Naive thymus-derived CD4-positive, alpha-beta T cell (primary cell): ENCODE data around the gene WDR37. TPM values are rescaled to one million over a fixed set of nuclear protein-coding genes. Genes with fewer than 3 reads are reported as not detected.

Experiments
- ATAC-seq: fragments of 150-1000 bp; cut with Tn5 transposase; 2 replicates; pipeline ENCODE4 v1.10.0; 2021; ENCODE audit warnings: mild to moderate bottlenecking, moderate library complexity
- CTCF ChIA-PET: fragments of 350-600 bp; sonication (Branson Sonifier 250); formaldehyde crosslinking; loops from one replicate; lab custom pipeline; 2021; ENCODE audit warnings: antibody characterized with exemption; lab: Charles Lee
- POLR2A ChIA-PET: fragments of 350-600 bp; sonication (Branson Sonifier 250); formaldehyde crosslinking; loops from one replicate; lab custom pipeline; 2021; ENCODE audit warnings: antibody characterized with exemption, inconsistent platforms; lab: Charles Lee
- DNase-seq, 9 donors: peaks; one replicate each; pipeline versions ENCODE4 v3.0.0 to v3.0.0-alpha.2; 2020 to 2022; ENCODE audit warnings: mixed read lengths in 1 of 9
- H3K27ac ChIP-seq: one replicate; pipeline ENCODE4 v1.7.0; 2013; ENCODE audit warnings: mild to moderate bottlenecking, low read depth, low read length, moderate library complexity
- H3K27me3 ChIP-seq, 2 donors: one replicate each; pipeline ENCODE4 v1.7.0; 2013; ENCODE audit warnings: low read length in 2 of 2, mild to moderate bottlenecking in 2 of 2, moderate library complexity in 2 of 2; ENCODE audit not compliant: control insufficient read depth in 2 of 2, insufficient read depth in 2 of 2
- H3K36me3 ChIP-seq, 3 experiments: 1 replicate in 2 of 3; 2 replicates in 1 of 3; pipeline ENCODE4 v1.7.0; 2013; ENCODE audit warnings: low read length in 3 of 3, mild to moderate bottlenecking in 3 of 3, moderate library complexity in 1 of 3; ENCODE audit not compliant: insufficient read depth in 3 of 3, control insufficient read depth in 2 of 3
- H3K4me1 ChIP-seq, 2 donors: one replicate each; pipeline ENCODE4 v1.7.0; 2013; ENCODE audit warnings: low read length in 2 of 2, mild to moderate bottlenecking in 2 of 2, moderate library complexity in 1 of 2; ENCODE audit not compliant: control insufficient read depth in 2 of 2, insufficient read depth in 2 of 2
- H3K4me3 ChIP-seq: 2 replicates; pipeline ENCODE4 v1.7.0; 2013; ENCODE audit warnings: mild to moderate bottlenecking, low read length
- H3K9me3 ChIP-seq, 3 experiments: 1 replicate in 2 of 3; 2 replicates in 1 of 3; pipeline ENCODE4 v1.7.0; 2013; ENCODE audit warnings: low read length in 3 of 3; ENCODE audit not compliant: control insufficient read depth in 2 of 3
- H3K27ac Mint-ChIP-seq, 9 donors: one replicate each; pipeline ENCODE4 v1.8.0; 2020 to 2022; ENCODE audit warnings: mixed read lengths in 9 of 9, mild to moderate bottlenecking in 8 of 9, moderate library complexity in 5 of 9, inconsistent platforms in 2 of 9
- H3K27me3 Mint-ChIP-seq, 5 donors: one replicate each; pipeline ENCODE4 v1.8.0; 2021 to 2022; ENCODE audit warnings: mixed read lengths in 5 of 5, mild to moderate bottlenecking in 1 of 5
- H3K36me3 Mint-ChIP-seq, 5 donors: one replicate each; pipeline ENCODE4 v1.8.0; 2020 to 2022; ENCODE audit warnings: mixed read lengths in 5 of 5, mild to moderate bottlenecking in 3 of 5, inconsistent platforms in 1 of 5
- H3K4me1 Mint-ChIP-seq, 7 donors: one replicate each; pipeline ENCODE4 v1.8.0; 2020 to 2022; ENCODE audit warnings: mixed read lengths in 7 of 7, mild to moderate bottlenecking in 3 of 7, inconsistent platforms in 1 of 7
- H3K4me3 Mint-ChIP-seq, 10 donors: one replicate each; pipeline ENCODE4 v1.8.0; 2020 to 2022; ENCODE audit warnings: mild to moderate bottlenecking in 10 of 10, mixed read lengths in 10 of 10, moderate library complexity in 6 of 10, inconsistent platforms in 2 of 10
- H3K9me3 Mint-ChIP-seq, 11 donors: one replicate each; pipeline ENCODE4 v1.8.0; 2020 to 2022; ENCODE audit warnings: mixed read lengths in 11 of 11, mild to moderate bottlenecking in 4 of 11, inconsistent platforms in 1 of 11, moderate library complexity in 1 of 11
- intact Hi-C, 2 donors: fragments of 100-400 bp; cut with micrococcal nuclease; formaldehyde crosslinking; loops; one replicate each; pipeline ENCODE4 v1.15.1; 2023
- polyA plus RNA-seq, 2 donors: library from polyadenylated mRNA; unstranded; fragments of 300-500 nt; fragmentation: Illumina TruSeq; gene quantifications; one replicate each; pipeline ENCODE4 v1.2.3, GENCODE V29; 2021
- total RNA-seq, 6 experiments: library from RNA in 5 of 6; stranded (reverse) in 5 of 6; gene quantifications; 1 replicate in 5 of 6; 2 replicates in 1 of 6; pipeline ENCODE4 v1.2.3 and lab custom pipeline; 2021 to 2026

Gene WDR37
- total and polyA plus RNA-seq, 7 experiments from 2014 or later: 16.9 to 52.6 (median 35.8) TPM

- Mint-ChIP-seq H3K4me1 (no peaks in the 10 kb centered on the region), H3K27me3 (peaks cover 0 to 14% (median 12%) of the 10 kb centered on the region in 5 donors), H3K9me3 (peaks cover 0 to 3% (median 0%) of the 10 kb centered on the region in 11 donors), H3K4me3 (no peak overlapping the region), H3K36me3 (no peaks in the 10 kb centered on the region), H3K27ac (no peak overlapping the region)
- no peak overlapping the region for H3K4me3 ChIP-seq
- no peak overlapping the region for H3K27ac ChIP-seq
- CTCF ChIA-PET: no interaction called here
- no peaks in the 10 kb centered on the region for H3K4me1 ChIP-seq
- H3K9me3 ChIP-seq: no peaks in the 10 kb centered on the region
- ATAC-seq (no peak), DNase-seq (no peak)
- H3K27me3 ChIP-seq: no peaks in the 10 kb centered on the region
- intact Hi-C loops: no loop called here
- POLR2A ChIA-PET: no interaction called here
- no peaks in the 10 kb centered on the region for H3K36me3 ChIP-seq
These were observed 112.6 kb downstream of the WDR37 start for GRCh38 chr10:1168763-1169162.

GRCh38 chr10:1169186-1169885 is 113.2 kb downstream of the WDR37 start:
- DNase-seq: no peak

GRCh38 chr10:1169981-1170866 is 114.0 kb downstream of the WDR37 start:
- Histone ChIP-seq H3K9me3 (no peaks in the 10 kb centered on the region), H3K4me1 (no peaks in the 10 kb centered on the region), H3K27ac (no peak overlapping the region), H3K4me3 (no peak overlapping the region), H3K36me3 (no peaks in the 10 kb centered on the region), H3K27me3 (no peaks in the 10 kb centered on the region)
- ChIA-PET CTCF (no interaction called here), POLR2A (no interaction called here)
- ATAC-seq (no peak), DNase-seq (no peak)
- H3K4me1 Mint-ChIP-seq: peaks cover 0 to 2% (median 0%) of the 10 kb centered on the region in 7 donors
- intact Hi-C loops: no loop called here
- H3K4me3 Mint-ChIP-seq: no peak overlapping the region
- H3K27me3 Mint-ChIP-seq: peaks cover 0 to 14% (median 12%) of the 10 kb centered on the region in 5 donors
- H3K9me3 Mint-ChIP-seq: peaks cover 0 to under 1% (median 0%) of the 10 kb centered on the region in 11 donors
- no peaks in the 10 kb centered on the region for H3K36me3 Mint-ChIP-seq
- peak overlapping the region in 1 of 9 donors; percentile 20 for H3K27ac Mint-ChIP-seq

More at GRCh38 chr10:1169186-1169885, 113.2 kb downstream of the WDR37 start:
- Histone ChIP-seq H3K4me3 (no peak overlapping the region), H3K27ac (no peak overlapping the region), H3K4me1 (no peaks in the 10 kb centered on the region), H3K36me3 (no peaks in the 10 kb centered on the region), H3K9me3 (no peaks in the 10 kb centered on the region), H3K27me3 (no peaks in the 10 kb centered on the region)
- peaks cover 0 to 3% (median 0%) of the 10 kb centered on the region in 11 donors for H3K9me3 Mint-ChIP-seq
- H3K4me3 Mint-ChIP-seq: no peak overlapping the region
- H3K27me3 Mint-ChIP-seq: peaks cover 0 to 14% (median 12%) of the 10 kb centered on the region in 5 donors
- CTCF ChIA-PET: no interaction called here
- peaks cover 0 to 2% (median 0%) of the 10 kb centered on the region in 7 donors for H3K4me1 Mint-ChIP-seq
- intact Hi-C loops: no loop called here
- H3K27ac Mint-ChIP-seq: no peak overlapping the region
- no peaks in the 10 kb centered on the region for H3K36me3 Mint-ChIP-seq
- ATAC-seq: no peak
- POLR2A ChIA-PET: no interaction called here

- CTCF ChIA-PET: no interaction called here
- H3K9me3 ChIP-seq: no peaks in the 10 kb centered on the region
- DNase-seq (no peak), ATAC-seq (no peak)
- H3K36me3 ChIP-seq: no peaks in the 10 kb centered on the region
- no peak overlapping the region for H3K27ac ChIP-seq
- no peak overlapping the region for H3K4me3 ChIP-seq
- Mint-ChIP-seq H3K9me3 (no peaks in the 10 kb centered on the region), H3K27ac (peak overlapping the region in 1 of 9 donors; percentile 20), H3K27me3 (peaks cover 0 to 12% (median 11%) of the 10 kb centered on the region in 5 donors), H3K4me1 (peaks cover 0 to 2% (median 0%) of the 10 kb centered on the region in 7 donors), H3K36me3 (no peaks in the 10 kb centered on the region), H3K4me3 (no peak overlapping the region)
- POLR2A ChIA-PET: no interaction called here
- intact Hi-C loops: no loop called here
- no peaks in the 10 kb centered on the region for H3K4me1 ChIP-seq
- H3K27me3 ChIP-seq: no peaks in the 10 kb centered on the region
These were observed 114.6 kb downstream of the WDR37 start for GRCh38 chr10:1170867-1171180.

GRCh38 chr10:1171182-1171581 is 115.0 kb downstream of the WDR37 start:
- POLR2A ChIA-PET: no interaction called here
- no peaks in the 10 kb centered on the region for H3K27me3 ChIP-seq
- no peaks in the 10 kb centered on the region for H3K9me3 ChIP-seq
- H3K4me3 Mint-ChIP-seq: no peak overlapping the region
- no peaks in the 10 kb centered on the region for H3K9me3 Mint-ChIP-seq
- no peak overlapping the region for H3K4me3 ChIP-seq
- H3K36me3 ChIP-seq: no peaks in the 10 kb centered on the region
- H3K36me3 Mint-ChIP-seq: no peaks in the 10 kb centered on the region
- no peak overlapping the region for H3K27ac ChIP-seq
- H3K27ac Mint-ChIP-seq: no peak overlapping the region
- intact Hi-C loops: no loop called here
- peak; percentile 16 for ATAC-seq
- CTCF ChIA-PET: no interaction called here
- no peak for DNase-seq
- peaks cover 0 to 2% (median 0%) of the 10 kb centered on the region in 7 donors for H3K4me1 Mint-ChIP-seq
- peaks cover 0 to 12% (median 9%) of the 10 kb centered on the region in 5 donors for H3K27me3 Mint-ChIP-seq
- no peaks in the 10 kb centered on the region for H3K4me1 ChIP-seq

- no peak overlapping the region for H3K4me3 Mint-ChIP-seq
- no peaks in the 10 kb centered on the region for H3K9me3 Mint-ChIP-seq
- H3K27ac ChIP-seq: no peak overlapping the region
- no peak for DNase-seq
- no peaks in the 10 kb centered on the region for H3K4me1 ChIP-seq
- H3K27ac Mint-ChIP-seq: peak overlapping the region in 1 of 9 donors; percentile 27
- CTCF ChIA-PET: no interaction called here
- H3K27me3 Mint-ChIP-seq: peaks cover 0 to 12% (median 9%) of the 10 kb centered on the region in 5 donors
- H3K27me3 ChIP-seq: no peaks in the 10 kb centered on the region
- no peak overlapping the region for H3K4me3 ChIP-seq
- POLR2A ChIA-PET: no interaction called here
- no peaks in the 10 kb centered on the region for H3K36me3 ChIP-seq
- ATAC-seq: no peak
- peaks cover 0 to 2% (median 0%) of the 10 kb centered on the region in 7 donors for H3K4me1 Mint-ChIP-seq
- no peaks in the 10 kb centered on the region for H3K9me3 ChIP-seq
- intact Hi-C loops: no loop called here
- no peaks in the 10 kb centered on the region for H3K36me3 Mint-ChIP-seq
These were observed 115.4 kb downstream of the WDR37 start for GRCh38 chr10:1171586-1171985.
